Measurements from ENCODE around the gene ADAMTSL5. TPM values are rescaled to one million over a fixed set of nuclear protein-coding genes. Genes with fewer than 3 reads are reported as not detected.

The ADAMTSL5 gene
- polyA plus RNA-seq, 1 donor from 2014 or later, result not detected

DNA sequence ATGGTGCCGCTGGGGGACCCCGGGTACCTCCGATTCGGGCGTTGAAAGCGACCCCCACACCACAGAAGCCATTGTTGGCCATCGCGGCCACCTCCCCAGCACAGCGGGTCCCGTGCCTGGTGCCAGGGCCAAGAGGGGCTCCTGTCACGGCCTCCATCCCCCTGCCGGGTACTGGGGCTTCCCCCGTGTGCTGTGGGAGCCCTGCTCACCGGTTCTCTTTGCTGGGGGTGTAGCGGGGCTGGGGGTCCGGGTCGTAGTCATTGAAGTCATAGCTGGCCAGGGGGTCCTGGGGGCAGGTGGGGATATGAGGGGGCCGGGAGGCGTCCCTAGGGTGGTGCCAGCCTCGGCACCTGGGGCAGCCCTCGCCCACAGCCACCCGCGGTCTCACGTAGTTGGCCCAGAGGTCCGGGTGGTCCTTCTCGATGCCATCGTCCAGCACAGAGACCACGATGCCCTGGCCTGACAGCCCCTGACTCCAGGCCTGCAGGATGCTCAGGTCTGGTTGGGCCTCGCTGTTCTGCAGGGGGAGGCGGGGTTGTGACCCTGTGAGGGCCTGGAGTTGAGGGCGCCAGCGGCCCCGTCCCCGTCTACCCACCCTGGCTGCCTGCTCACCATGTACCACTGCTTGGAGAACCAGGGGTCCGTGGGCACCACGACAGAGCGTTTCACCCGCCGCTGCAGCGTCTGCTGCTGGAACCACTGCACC, 25.1 kb downstream of the ADAMTSL5 start:
- H3K9me2 ChIP-seq (ENCODE audit: insufficient read depth, low read length), result no peaks in the 10 kb centered on the region
- H3K4me2 ChIP-seq (ENCODE audit: low read length), result no peak overlapping the region
- H3K9me3 ChIP-seq (ENCODE audit: low read length), result no peaks in the 10 kb centered on the region
- no peak overlapping the region for H2AFZ ChIP-seq (ENCODE audit: low read depth, low read length)
- no peaks in the 10 kb centered on the region for H3K36me3 ChIP-seq (ENCODE audit: insufficient read depth, low read length)
- H3K27ac ChIP-seq (ENCODE audit: low read length), result no peak overlapping the region
- no peaks in the 10 kb centered on the region for H3F3A ChIP-seq (ENCODE audit: insufficient read depth, low read length, poor library complexity, severe bottlenecking)
- H3K9ac ChIP-seq (ENCODE audit: low read length), result no peak overlapping the region
- TF ChIP-seq POLR2AphosphoS5 (IDR thresholded peaks at IDR 0.05) (no peak), EZH2 (IDR thresholded peaks at IDR 0.05; ENCODE audit: borderline replicate concordance, insufficient read depth, low read length, poor library complexity, severe bottlenecking) (no peak), SMC3 (conservative IDR thresholded peaks at IDR 0.05; ENCODE audit: poor library complexity) (no peak), TAF1 (IDR thresholded peaks at IDR 0.05; ENCODE audit: low read depth) (no peak)
- TF ChIP-seq, protein P1, sequence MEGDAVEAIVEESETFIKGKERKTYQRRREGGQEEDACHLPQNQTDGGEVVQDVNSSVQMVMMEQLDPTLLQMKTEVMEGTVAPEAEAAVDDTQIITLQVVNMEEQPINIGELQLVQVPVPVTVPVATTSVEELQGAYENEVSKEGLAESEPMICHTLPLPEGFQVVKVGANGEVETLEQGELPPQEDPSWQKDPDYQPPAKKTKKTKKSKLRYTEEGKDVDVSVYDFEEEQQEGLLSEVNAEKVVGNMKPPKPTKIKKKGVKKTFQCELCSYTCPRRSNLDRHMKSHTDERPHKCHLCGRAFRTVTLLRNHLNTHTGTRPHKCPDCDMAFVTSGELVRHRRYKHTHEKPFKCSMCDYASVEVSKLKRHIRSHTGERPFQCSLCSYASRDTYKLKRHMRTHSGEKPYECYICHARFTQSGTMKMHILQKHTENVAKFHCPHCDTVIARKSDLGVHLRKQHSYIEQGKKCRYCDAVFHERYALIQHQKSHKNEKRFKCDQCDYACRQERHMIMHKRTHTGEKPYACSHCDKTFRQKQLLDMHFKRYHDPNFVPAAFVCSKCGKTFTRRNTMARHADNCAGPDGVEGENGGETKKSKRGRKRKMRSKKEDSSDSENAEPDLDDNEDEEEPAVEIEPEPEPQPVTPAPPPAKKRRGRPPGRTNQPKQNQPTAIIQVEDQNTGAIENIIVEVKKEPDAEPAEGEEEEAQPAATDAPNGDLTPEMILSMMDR (IDR thresholded peaks at IDR 0.05; ENCODE audit: poor library complexity, severe bottlenecking), result no peak
- no peaks in the 10 kb centered on the region for H4K20me1 ChIP-seq (ENCODE audit: insufficient read depth)
- no peak overlapping the region for H3K4me3 ChIP-seq (ENCODE audit: low read length)
- H3K79me2 ChIP-seq (replicated peaks; ENCODE audit: insufficient read depth, low read length), result no peaks in the 10 kb centered on the region
- H3K27me3 ChIP-seq (ENCODE audit: insufficient read depth, low read depth, low read length), result peaks cover 4% of the 10 kb centered on the region

DNA sequence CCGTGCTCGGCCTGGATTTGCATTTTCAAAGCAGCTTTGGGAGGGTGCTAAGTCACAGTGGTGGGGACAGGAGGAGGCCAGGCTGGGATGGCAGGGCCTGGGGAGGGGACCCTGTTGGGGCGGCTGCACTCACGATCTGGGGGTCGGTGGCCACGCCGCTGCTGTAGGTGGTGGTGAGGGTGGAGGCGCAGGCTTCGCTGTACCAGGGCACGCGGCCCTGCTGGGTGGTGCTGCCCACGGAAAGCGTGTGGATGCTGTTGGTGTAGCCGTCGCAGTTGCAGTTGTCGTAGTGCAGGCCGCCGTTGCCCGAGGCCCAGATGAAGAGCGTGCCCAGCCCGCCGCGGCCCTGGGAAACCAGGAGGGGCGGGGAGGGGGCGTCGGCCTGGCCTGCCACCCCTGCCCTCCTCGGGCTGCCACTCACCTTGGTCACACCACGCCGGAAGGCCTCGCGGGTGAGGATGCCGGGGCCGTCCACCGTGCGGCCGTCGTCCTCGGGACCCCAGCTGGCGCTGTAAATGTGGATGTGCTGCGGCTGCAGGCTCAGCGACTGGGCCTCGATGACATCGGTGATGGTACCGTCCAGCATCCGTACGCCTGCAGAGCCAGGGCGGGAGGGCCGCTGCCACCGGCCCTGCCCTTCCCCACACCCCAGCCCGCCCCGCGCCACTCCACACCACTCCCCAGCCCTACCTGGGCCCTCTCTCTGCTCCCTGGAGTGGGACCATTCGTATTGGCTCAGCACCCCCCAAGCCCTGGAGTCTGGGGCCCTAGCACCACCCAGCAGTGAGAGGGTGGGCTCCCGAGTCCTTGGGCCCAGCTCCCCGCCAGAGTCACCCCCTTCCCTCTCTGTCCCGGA, 25.9 kb downstream of the ADAMTSL5 start:
- H4K20me1 ChIP-seq (ENCODE audit: insufficient read depth), result no peaks in the 10 kb centered on the region
- H3K9me3 ChIP-seq (ENCODE audit: low read length), result no peaks in the 10 kb centered on the region
- no peak overlapping the region for H3K9ac ChIP-seq (ENCODE audit: low read length)
- peaks cover 4% of the 10 kb centered on the region for H3K27me3 ChIP-seq (ENCODE audit: insufficient read depth, low read depth, low read length)
- H3K4me3 ChIP-seq (ENCODE audit: low read length), result no peak overlapping the region
- no peaks in the 10 kb centered on the region for H3K79me2 ChIP-seq (replicated peaks; ENCODE audit: insufficient read depth, low read length)
- no peaks in the 10 kb centered on the region for H3K9me2 ChIP-seq (ENCODE audit: insufficient read depth, low read length)
- no peaks in the 10 kb centered on the region for H3F3A ChIP-seq (ENCODE audit: insufficient read depth, low read length, poor library complexity, severe bottlenecking)
- H2AFZ ChIP-seq (ENCODE audit: low read depth, low read length), result no peak overlapping the region
- no peak overlapping the region for H3K4me2 ChIP-seq (ENCODE audit: low read length)
- no peak overlapping the region for H3K27ac ChIP-seq (ENCODE audit: low read length)
- H3K36me3 ChIP-seq (ENCODE audit: insufficient read depth, low read length), result no peaks in the 10 kb centered on the region
- TF ChIP-seq POLR2AphosphoS5 (IDR thresholded peaks at IDR 0.05), result no peak
- no peak for TF ChIP-seq EZH2 (IDR thresholded peaks at IDR 0.05; ENCODE audit: borderline replicate concordance, insufficient read depth, low read length, poor library complexity, severe bottlenecking)
- no peak for TF ChIP-seq SMC3 (conservative IDR thresholded peaks at IDR 0.05; ENCODE audit: poor library complexity)
- TF ChIP-seq TAF1 (IDR thresholded peaks at IDR 0.05; ENCODE audit: low read depth), result no peak
- TF ChIP-seq EP300 (conservative IDR thresholded peaks at IDR 0.05; ENCODE audit: poor library complexity, severe bottlenecking), result no peak
- TF ChIP-seq, protein P1 (IDR thresholded peaks at IDR 0.05; ENCODE audit: poor library complexity, severe bottlenecking), result no peak
- no peak for TF ChIP-seq RAD21 (conservative IDR thresholded peaks at IDR 0.05)
- no peak for TF ChIP-seq MXI1 (conservative IDR thresholded peaks at IDR 0.05; ENCODE audit: poor library complexity, severe bottlenecking)
- TF ChIP-seq, protein P2, sequence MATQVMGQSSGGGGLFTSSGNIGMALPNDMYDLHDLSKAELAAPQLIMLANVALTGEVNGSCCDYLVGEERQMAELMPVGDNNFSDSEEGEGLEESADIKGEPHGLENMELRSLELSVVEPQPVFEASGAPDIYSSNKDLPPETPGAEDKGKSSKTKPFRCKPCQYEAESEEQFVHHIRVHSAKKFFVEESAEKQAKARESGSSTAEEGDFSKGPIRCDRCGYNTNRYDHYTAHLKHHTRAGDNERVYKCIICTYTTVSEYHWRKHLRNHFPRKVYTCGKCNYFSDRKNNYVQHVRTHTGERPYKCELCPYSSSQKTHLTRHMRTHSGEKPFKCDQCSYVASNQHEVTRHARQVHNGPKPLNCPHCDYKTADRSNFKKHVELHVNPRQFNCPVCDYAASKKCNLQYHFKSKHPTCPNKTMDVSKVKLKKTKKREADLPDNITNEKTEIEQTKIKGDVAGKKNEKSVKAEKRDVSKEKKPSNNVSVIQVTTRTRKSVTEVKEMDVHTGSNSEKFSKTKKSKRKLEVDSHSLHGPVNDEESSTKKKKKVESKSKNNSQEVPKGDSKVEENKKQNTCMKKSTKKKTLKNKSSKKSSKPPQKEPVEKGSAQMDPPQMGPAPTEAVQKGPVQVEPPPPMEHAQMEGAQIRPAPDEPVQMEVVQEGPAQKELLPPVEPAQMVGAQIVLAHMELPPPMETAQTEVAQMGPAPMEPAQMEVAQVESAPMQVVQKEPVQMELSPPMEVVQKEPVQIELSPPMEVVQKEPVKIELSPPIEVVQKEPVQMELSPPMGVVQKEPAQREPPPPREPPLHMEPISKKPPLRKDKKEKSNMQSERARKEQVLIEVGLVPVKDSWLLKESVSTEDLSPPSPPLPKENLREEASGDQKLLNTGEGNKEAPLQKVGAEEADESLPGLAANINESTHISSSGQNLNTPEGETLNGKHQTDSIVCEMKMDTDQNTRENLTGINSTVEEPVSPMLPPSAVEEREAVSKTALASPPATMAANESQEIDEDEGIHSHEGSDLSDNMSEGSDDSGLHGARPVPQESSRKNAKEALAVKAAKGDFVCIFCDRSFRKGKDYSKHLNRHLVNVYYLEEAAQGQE (IDR thresholded peaks at IDR 0.05; ENCODE audit: borderline replicate concordance), result no peak

Data from neural cell (in vitro differentiated cells).